HS-27A (cell line): ENCODE results near the gene PARP1.
"Not testable (repeated sequence)": the region's sequence is repeated elsewhere in the genome, so short reads cannot be mapped to it uniquely, and the experiment has no call there.

Source experiments
- DNase-seq: peaks from one replicate; pipeline ENCODE4 v3.0.0-alpha.2; 2012; ENCODE audit warnings: low read depth, missing footprints

The PARP1 gene

GRCh38 chr1:226428791-226429461 lies 21.0 kb upstream of the PARP1 start:
- no peak for DNase-seq

- no peak for DNase-seq
Observed at GRCh38 chr1:226428348-226428747, 20.5 kb upstream of the PARP1 start.

GRCh38 chr1:226427131-226427530 lies 19.2 kb upstream of the PARP1 start:
- no peak for DNase-seq

GRCh38 chr1:226426395-226426794 lies 18.5 kb upstream of the PARP1 start:
- DNase-seq = not testable (repeated sequence)

GRCh38 chr1:226425431-226426031 lies 17.6 kb upstream of the PARP1 start:
- DNase-seq = no peak

GRCh38 chr1:226425004-226425378 lies 17.1 kb upstream of the PARP1 start:
- no peak for DNase-seq

GRCh38 chr1:226424221-226425003 lies 16.5 kb upstream of the PARP1 start:
- DNase-seq = no peak

- no peak for DNase-seq
Observed at GRCh38 chr1:226422478-226422877, 14.6 kb upstream of the PARP1 start.

GRCh38 chr1:226420897-226421296 lies 13.0 kb upstream of the PARP1 start:
- DNase-seq = no peak

GRCh38 chr1:226420328-226420727 lies 12.4 kb upstream of the PARP1 start:
- DNase-seq = no peak

GRCh38 chr1:226419284-226420029 lies 11.6 kb upstream of the PARP1 start:
- no peak for DNase-seq

- no peak for DNase-seq
Observed at GRCh38 chr1:226417830-226418546, 10.1 kb upstream of the PARP1 start.

GRCh38 chr1:226417350-226417749 lies 9.5 kb upstream of the PARP1 start:
- DNase-seq = no peak

GRCh38 chr1:226414098-226414698 lies 6.3 kb upstream of the PARP1 start:
- DNase-seq = no peak

GRCh38 chr1:226411619-226412018 lies 3.7 kb upstream of the PARP1 start:
- DNase-seq = no peak

- DNase-seq = no peak
Observed at GRCh38 chr1:226410958-226411357, 3.1 kb upstream of the PARP1 start.

- DNase-seq = no peak
Observed at GRCh38 chr1:226409392-226409791, 1.5 kb upstream of the PARP1 start.

- DNase-seq = no peak
Observed at GRCh38 chr1:226408285-226409184, 642 bp upstream of the PARP1 start.

GRCh38 chr1:226407199-226407496 lies 745 bp downstream of the PARP1 start:
- DNase-seq = no peak

GRCh38 chr1:226406401-226406881 lies 1.5 kb downstream of the PARP1 start:
- no peak for DNase-seq
